ENCODE results near the gene ENOSF1.
"Not testable (repeated sequence)": the region's sequence is repeated elsewhere in the genome, so short reads cannot be mapped to it uniquely, and the experiment has no call there.

DNA sequence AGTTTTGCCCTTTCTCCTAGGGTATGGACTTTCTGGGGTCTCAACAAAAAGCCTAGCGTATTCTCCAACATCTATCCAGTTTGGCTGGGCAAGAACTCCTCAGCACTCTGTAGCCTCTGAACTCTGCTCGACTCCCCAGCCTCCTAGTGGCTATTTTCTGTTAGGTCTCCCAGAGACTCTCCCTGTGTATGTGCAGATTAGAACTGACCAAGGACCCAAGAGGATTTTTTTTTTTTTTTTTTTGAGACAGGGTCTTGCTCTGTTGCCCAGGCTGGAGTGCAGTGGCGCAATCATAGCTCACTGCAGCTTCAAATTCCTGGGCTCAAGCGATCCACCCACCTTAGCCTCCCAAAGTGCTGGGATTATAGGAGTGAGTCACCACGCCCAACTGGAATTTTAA is 17.7 kb upstream of the ENOSF1 start:
- TF ChIP-seq, protein P1, sequence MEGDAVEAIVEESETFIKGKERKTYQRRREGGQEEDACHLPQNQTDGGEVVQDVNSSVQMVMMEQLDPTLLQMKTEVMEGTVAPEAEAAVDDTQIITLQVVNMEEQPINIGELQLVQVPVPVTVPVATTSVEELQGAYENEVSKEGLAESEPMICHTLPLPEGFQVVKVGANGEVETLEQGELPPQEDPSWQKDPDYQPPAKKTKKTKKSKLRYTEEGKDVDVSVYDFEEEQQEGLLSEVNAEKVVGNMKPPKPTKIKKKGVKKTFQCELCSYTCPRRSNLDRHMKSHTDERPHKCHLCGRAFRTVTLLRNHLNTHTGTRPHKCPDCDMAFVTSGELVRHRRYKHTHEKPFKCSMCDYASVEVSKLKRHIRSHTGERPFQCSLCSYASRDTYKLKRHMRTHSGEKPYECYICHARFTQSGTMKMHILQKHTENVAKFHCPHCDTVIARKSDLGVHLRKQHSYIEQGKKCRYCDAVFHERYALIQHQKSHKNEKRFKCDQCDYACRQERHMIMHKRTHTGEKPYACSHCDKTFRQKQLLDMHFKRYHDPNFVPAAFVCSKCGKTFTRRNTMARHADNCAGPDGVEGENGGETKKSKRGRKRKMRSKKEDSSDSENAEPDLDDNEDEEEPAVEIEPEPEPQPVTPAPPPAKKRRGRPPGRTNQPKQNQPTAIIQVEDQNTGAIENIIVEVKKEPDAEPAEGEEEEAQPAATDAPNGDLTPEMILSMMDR (IDR thresholded peaks at IDR 0.05; ENCODE audit: insufficient read depth, low read length, poor library complexity, severe bottlenecking) = not testable (repeated sequence)
- not testable (repeated sequence) for TF ChIP-seq EZH2phosphoT487 (conservative IDR thresholded peaks at IDR 0.05; ENCODE audit: low read length)

Measured in SU-DHL-6 (cell line).